ENCODE measurements around the gene GLS2.
A peak's percentile ranks its signal among the peaks of the same experiment; 100 is the strongest.
"Not testable (repeated sequence)": the region's sequence is repeated elsewhere in the genome, so short reads cannot be mapped to it uniquely, and the experiment has no call there.

The GLS2 gene

GRCh38 chr12:56488041-56488955 is at the start of gene GLS2:
GLS2 (minus strand) TSS chr12:56488161; CDS start chr12:56488118, 43 bp downstream.
- peak; percentile 86 for DNase-seq

GRCh38 chr12:56537546-56537945 is 49.6 kb upstream of the GLS2 start:
- DNase-seq = no peak

GRCh38 chr12:56530390-56531055 is 42.6 kb upstream of the GLS2 start:
- DNase-seq = no peak

GRCh38 chr12:56529656-56530055 is 41.7 kb upstream of the GLS2 start:
- no peak for DNase-seq

GRCh38 chr12:56528846-56529245 is 40.9 kb upstream of the GLS2 start:
- DNase-seq = no peak

GRCh38 chr12:56522411-56523193 is 34.6 kb upstream of the GLS2 start:
- DNase-seq = no peak

GRCh38 chr12:56521590-56522371 is 33.8 kb upstream of the GLS2 start, which contains the start of gene RBMS2:
RBMS2 (plus strand) TSS chr12:56521820; CDS start chr12:56522024, 204 bp downstream.
- DNase-seq = peak; percentile 39

GRCh38 chr12:56521209-56521589 is 33.2 kb upstream of the GLS2 start:
- no peak for DNase-seq

- no peak for DNase-seq
These were observed 32.5 kb upstream of the GLS2 start for GRCh38 chr12:56520506-56520905.

- DNase-seq = no peak
These were observed 32.1 kb upstream of the GLS2 start for GRCh38 chr12:56520048-56520447.

GRCh38 chr12:56518570-56518969 is 30.6 kb upstream of the GLS2 start:
- DNase-seq = no peak

- DNase-seq = no peak
These were observed 29.9 kb upstream of the GLS2 start for GRCh38 chr12:56517854-56518253.

GRCh38 chr12:56514014-56514318 is 26.0 kb upstream of the GLS2 start:
- DNase-seq = not testable (repeated sequence)

GRCh38 chr12:56510786-56511185 is 22.8 kb upstream of the GLS2 start:
- no peak for DNase-seq

- DNase-seq = not testable (repeated sequence)
These were observed 11.9 kb upstream of the GLS2 start for GRCh38 chr12:56499879-56500278.

GRCh38 chr12:56499452-56499851 is 11.5 kb upstream of the GLS2 start:
- DNase-seq = not testable (repeated sequence)

GRCh38 chr12:56498126-56498902 is 10.4 kb upstream of the GLS2 start:
- not testable (repeated sequence) for DNase-seq

- DNase-seq = peak; percentile 64
These were observed 8.7 kb upstream of the GLS2 start for GRCh38 chr12:56496704-56497103.

GRCh38 chr12:56494481-56494880 is 6.5 kb upstream of the GLS2 start:
- DNase-seq = not testable (repeated sequence)

- not testable (repeated sequence) for DNase-seq
These were observed 6.1 kb upstream of the GLS2 start for GRCh38 chr12:56494106-56494415.

GRCh38 chr12:56493409-56494105 is 5.6 kb upstream of the GLS2 start:
- DNase-seq = not testable (repeated sequence)
